Ishikawa (cell line): ENCODE data around the gene RPRD2.

ENCODE experiments used
- CEBPB ChIP-seq: IDR thresholded peaks from 2 replicates; pipeline ENCODE4 v1.6.1; 2012
- CREB1 ChIP-seq: IDR thresholded peaks from 2 replicates; pipeline ENCODE4 v1.6.1; 2012; ENCODE audit warnings: low read depth
- EP300 ChIP-seq: IDR thresholded peaks from 2 replicates; pipeline ENCODE4 v1.6.1; 2012; ENCODE audit warnings: borderline replicate concordance
- NFIC ChIP-seq: IDR thresholded peaks from 2 replicates; pipeline ENCODE4 v1.6.1; 2012
- RAD21 ChIP-seq: IDR thresholded peaks from 2 replicates; pipeline ENCODE4 v1.6.1; 2012; ENCODE audit warnings: low read depth
- TAF1 ChIP-seq: IDR thresholded peaks from 2 replicates; pipeline ENCODE4 v1.6.1; 2012; ENCODE audit warnings: low read depth, mild to moderate bottlenecking
- ZBTB7A ChIP-seq: IDR thresholded peaks from 2 replicates; pipeline ENCODE4 v1.6.1; 2012; ENCODE audit warnings: low read depth
- TF ChIP-seq, protein P1 (sequence below): IDR thresholded peaks from 2 replicates; pipeline ENCODE4 v1.6.1; 2012
- TF ChIP-seq, protein P2 (sequence below): IDR thresholded peaks from 2 replicates; pipeline ENCODE4 v1.6.1; 2012; ENCODE audit warnings: low read depth, mild to moderate bottlenecking

DNA sequence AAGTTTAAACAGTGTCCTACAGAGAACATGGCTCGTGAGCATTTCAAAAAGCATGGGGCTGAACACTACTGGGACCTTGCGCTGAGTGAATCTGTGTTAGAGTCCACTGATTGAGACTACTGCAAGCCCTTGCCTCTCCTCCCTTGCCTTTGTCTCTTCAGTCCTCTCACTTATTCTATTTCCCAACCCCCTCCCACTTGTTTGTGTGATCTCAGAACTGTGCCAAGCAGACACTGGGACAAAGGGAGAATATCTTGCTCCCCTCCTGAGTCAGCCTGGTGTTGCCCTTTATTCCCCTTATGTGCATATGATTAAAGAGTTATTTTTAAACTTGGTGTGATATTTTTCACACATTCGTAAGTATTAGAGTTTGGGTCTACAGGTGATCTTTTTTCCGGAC lies 11.1 kb upstream of the RPRD2 start:
- TF ChIP-seq EP300 (no peak), TAF1 (no peak), ZBTB7A (no peak), CEBPB (no peak), CREB1 (no peak), RAD21 (no peak), NFIC (no peak)
- TF ChIP-seq, protein P1, sequence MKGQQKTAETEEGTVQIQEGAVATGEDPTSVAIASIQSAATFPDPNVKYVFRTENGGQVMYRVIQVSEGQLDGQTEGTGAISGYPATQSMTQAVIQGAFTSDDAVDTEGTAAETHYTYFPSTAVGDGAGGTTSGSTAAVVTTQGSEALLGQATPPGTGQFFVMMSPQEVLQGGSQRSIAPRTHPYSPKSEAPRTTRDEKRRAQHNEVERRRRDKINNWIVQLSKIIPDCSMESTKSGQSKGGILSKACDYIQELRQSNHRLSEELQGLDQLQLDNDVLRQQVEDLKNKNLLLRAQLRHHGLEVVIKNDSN = no peak
- TF ChIP-seq, protein P2, sequence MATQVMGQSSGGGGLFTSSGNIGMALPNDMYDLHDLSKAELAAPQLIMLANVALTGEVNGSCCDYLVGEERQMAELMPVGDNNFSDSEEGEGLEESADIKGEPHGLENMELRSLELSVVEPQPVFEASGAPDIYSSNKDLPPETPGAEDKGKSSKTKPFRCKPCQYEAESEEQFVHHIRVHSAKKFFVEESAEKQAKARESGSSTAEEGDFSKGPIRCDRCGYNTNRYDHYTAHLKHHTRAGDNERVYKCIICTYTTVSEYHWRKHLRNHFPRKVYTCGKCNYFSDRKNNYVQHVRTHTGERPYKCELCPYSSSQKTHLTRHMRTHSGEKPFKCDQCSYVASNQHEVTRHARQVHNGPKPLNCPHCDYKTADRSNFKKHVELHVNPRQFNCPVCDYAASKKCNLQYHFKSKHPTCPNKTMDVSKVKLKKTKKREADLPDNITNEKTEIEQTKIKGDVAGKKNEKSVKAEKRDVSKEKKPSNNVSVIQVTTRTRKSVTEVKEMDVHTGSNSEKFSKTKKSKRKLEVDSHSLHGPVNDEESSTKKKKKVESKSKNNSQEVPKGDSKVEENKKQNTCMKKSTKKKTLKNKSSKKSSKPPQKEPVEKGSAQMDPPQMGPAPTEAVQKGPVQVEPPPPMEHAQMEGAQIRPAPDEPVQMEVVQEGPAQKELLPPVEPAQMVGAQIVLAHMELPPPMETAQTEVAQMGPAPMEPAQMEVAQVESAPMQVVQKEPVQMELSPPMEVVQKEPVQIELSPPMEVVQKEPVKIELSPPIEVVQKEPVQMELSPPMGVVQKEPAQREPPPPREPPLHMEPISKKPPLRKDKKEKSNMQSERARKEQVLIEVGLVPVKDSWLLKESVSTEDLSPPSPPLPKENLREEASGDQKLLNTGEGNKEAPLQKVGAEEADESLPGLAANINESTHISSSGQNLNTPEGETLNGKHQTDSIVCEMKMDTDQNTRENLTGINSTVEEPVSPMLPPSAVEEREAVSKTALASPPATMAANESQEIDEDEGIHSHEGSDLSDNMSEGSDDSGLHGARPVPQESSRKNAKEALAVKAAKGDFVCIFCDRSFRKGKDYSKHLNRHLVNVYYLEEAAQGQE = no peak
